Trophoblast cell (in vitro differentiated cells and primary cell): ENCODE measurements around the gene MYL6B.
A peak's percentile ranks its signal among the peaks of the same experiment; 100 is the strongest.

Experiments
- DNase-seq, 2 donors: peaks; one replicate each; pipeline ENCODE4 v3.0.0-alpha.2; 2016
- H2AFZ ChIP-seq: 2 replicates; pipeline ENCODE4 v1.6.1; 2013; ENCODE audit warnings: low read length, moderate library complexity, mild to moderate bottlenecking; ENCODE audit not compliant: insufficient read depth, poor library complexity
- H2AK5ac ChIP-seq: 2 replicates; pipeline ENCODE4 v1.6.1; 2013; ENCODE audit warnings: mild to moderate bottlenecking, low read length
- H2BK120ac ChIP-seq: 2 replicates; pipeline ENCODE4 v1.6.1; 2013; ENCODE audit warnings: low read length, mild to moderate bottlenecking, moderate library complexity; ENCODE audit not compliant: insufficient read depth, poor library complexity
- H2BK12ac ChIP-seq: 2 replicates; pipeline ENCODE4 v1.6.1; 2013; ENCODE audit warnings: mild to moderate bottlenecking, low read length, moderate library complexity
- H2BK5ac ChIP-seq: 2 replicates; pipeline ENCODE4 v1.6.1; 2013; ENCODE audit warnings: low read length, low read depth, moderate library complexity, mild to moderate bottlenecking; ENCODE audit not compliant: poor library complexity
- H3K14ac ChIP-seq: 2 replicates; pipeline ENCODE4 v1.6.1; 2013; ENCODE audit warnings: mild to moderate bottlenecking, low read length
- H3K18ac ChIP-seq: 2 replicates; pipeline ENCODE4 v1.6.1; 2013; ENCODE audit warnings: mild to moderate bottlenecking, low read length
- H3K23ac ChIP-seq: 2 replicates; pipeline ENCODE4 v1.6.1; 2013; ENCODE audit warnings: low read length
- H3K27ac ChIP-seq: 2 replicates; pipeline ENCODE4 v1.5.1; 2013; ENCODE audit warnings: low read depth, mild to moderate bottlenecking, inconsistent platforms, low read length, moderate library complexity
- H3K27me3 ChIP-seq: 2 replicates; pipeline ENCODE4 v1.6.1; 2013; ENCODE audit warnings: inconsistent platforms, mild to moderate bottlenecking, low read length, moderate library complexity; ENCODE audit not compliant: insufficient read depth
- H3K36me3 ChIP-seq, 2 experiments: 1 replicate in 1 of 2; 2 replicates in 1 of 2; pipeline ENCODE4 v1.6.1; 2013; ENCODE audit warnings: low read length in 2 of 2, mild to moderate bottlenecking in 2 of 2, moderate library complexity in 1 of 2; ENCODE audit not compliant: insufficient read depth in 2 of 2, control insufficient read depth in 1 of 2
- H3K4ac ChIP-seq: 2 replicates; pipeline ENCODE4 v1.6.1; 2013; ENCODE audit warnings: low read depth, mild to moderate bottlenecking, low read length, moderate library complexity
- H3K4me1 ChIP-seq, 2 experiments: 1 replicate in 1 of 2; 2 replicates in 1 of 2; pipeline ENCODE4 v1.6.1; 2013; ENCODE audit warnings: low read length in 2 of 2, mild to moderate bottlenecking in 2 of 2, moderate library complexity in 1 of 2; ENCODE audit not compliant: insufficient read depth in 2 of 2, control insufficient read depth in 1 of 2
- H3K4me2 ChIP-seq: 2 replicates; pipeline ENCODE4 v1.6.1; 2013; ENCODE audit warnings: inconsistent platforms, mild to moderate bottlenecking, low read length, moderate library complexity
- H3K4me3 ChIP-seq: 2 replicates; pipeline ENCODE4 v1.5.1; 2013; ENCODE audit warnings: mild to moderate bottlenecking, low read depth, low read length, inconsistent platforms
- H3K79me1 ChIP-seq: one replicate; pipeline ENCODE4 v1.6.1; 2013; ENCODE audit warnings: low read length
- H3K79me2 ChIP-seq: 2 replicates; pipeline ENCODE4 v1.6.1; 2013; ENCODE audit warnings: low read length, mild to moderate bottlenecking; ENCODE audit not compliant: control insufficient read depth, insufficient read depth, poor library complexity
- H3K9ac ChIP-seq: 2 replicates; pipeline ENCODE4 v1.6.1; 2013; ENCODE audit warnings: mild to moderate bottlenecking, low read length
- H3K9me3 ChIP-seq: 2 replicates; pipeline ENCODE4 v1.6.1; 2013; ENCODE audit warnings: low read depth, mild to moderate bottlenecking, control low read depth, inconsistent platforms, low read length; ENCODE audit not compliant: insufficient read depth
- H4K12ac ChIP-seq: 2 replicates; pipeline ENCODE4 v1.6.1; 2013; ENCODE audit warnings: low read depth, mild to moderate bottlenecking, low read length, moderate library complexity
- H4K8ac ChIP-seq: 2 replicates; pipeline ENCODE4 v1.6.1; 2013; ENCODE audit warnings: low read depth, mild to moderate bottlenecking, low read length, moderate library complexity
- H4K91ac ChIP-seq: one replicate; pipeline ENCODE4 v1.6.1; 2013; ENCODE audit warnings: low read depth, mild to moderate bottlenecking, low read length, moderate library complexity
- WGBS: extraction: QIAGEN DNeasy Blood & Tissue Kit; methylation state at CpG from one replicate; pipeline ENCODE4 v1.1.7; 2013; ENCODE audit warnings: missing lambda C conversion rate; ENCODE audit not compliant: insufficient read length, insufficient coverage; ENCODE audit errors: extremely low coverage; 5-methylcytosine and 5-hydroxymethylcytosine counted together

The MYL6B gene

GRCh38 chr12:56158029-56158925 lies 5.9 kb downstream of the MYL6B start, which contains the start of gene MYL6:
Gene MYL6 (plus strand): TSS chr12:56158359. CDS start chr12:56158402, 43 bp downstream.
- Histone ChIP-seq H3K79me1 (peaks cover 15% of the 10 kb centered on the region), H2AFZ (peak within 1 kb of the TSS; percentile 32), H3K27ac (peak within 1 kb of the TSS; percentile 72), H4K12ac (peak within 1 kb of the TSS; percentile 95), H2AK5ac (peak within 1 kb of the TSS; percentile 100), H3K36me3 (peaks cover 40 to 53% of the 10 kb centered on the region in 2 experiments), H3K14ac (peak within 1 kb of the TSS; percentile 99), H2BK12ac (no peak within 1 kb of the TSS), H3K23ac (no peak within 1 kb of the TSS), H4K8ac (peak within 1 kb of the TSS; percentile 95), H3K9me3 (peaks cover 4% of the 10 kb centered on the region), H3K4me2 (peak within 1 kb of the TSS; percentile 83), H2BK5ac (peak within 1 kb of the TSS; percentile 97), H3K79me2 (peaks cover 19% of the 10 kb centered on the region), H3K18ac (peak within 1 kb of the TSS; percentile 98), H3K27me3 (no peaks in the 10 kb centered on the region), H4K91ac (peak within 1 kb of the TSS; percentile 98), H3K4me3 (peak within 1 kb of the TSS; percentile 96), H3K9ac (peak within 1 kb of the TSS; percentile 100), H3K4ac (peak within 1 kb of the TSS; percentile 100), H2BK120ac (peak within 1 kb of the TSS; percentile 92), H3K4me1 (peaks cover 25 to 27% of the 10 kb centered on the region in 2 experiments)
- no CpG with 5 or more reads among the region's 30 CpGs for WGBS
- peak; percentile 97 to 99 for DNase-seq

GRCh38 chr12:56158926-56159461 lies 6.6 kb downstream of the MYL6B start:
- peak overlapping the region; percentile 97 for H2BK5ac ChIP-seq
- no peak overlapping the region for H3K18ac ChIP-seq
- H3K79me1 ChIP-seq = peaks cover 15% of the 10 kb centered on the region
- peak overlapping the region; percentile 21 for H4K91ac ChIP-seq
- peak overlapping the region; percentile 83 for H3K4me2 ChIP-seq
- peak; percentile 57 to 63 for DNase-seq
- H3K27ac ChIP-seq = peak overlapping the region; percentile 72
- peak overlapping the region; percentile 100 for H3K4ac ChIP-seq
- peaks cover 46 to 60% of the 10 kb centered on the region in 2 experiments for H3K36me3 ChIP-seq
- no peaks in the 10 kb centered on the region for H3K27me3 ChIP-seq
- peak overlapping the region; percentile 100 for H3K9ac ChIP-seq
- H4K8ac ChIP-seq = peak overlapping the region; percentile 95
- H2AK5ac ChIP-seq = peak overlapping the region; percentile 60
- H2BK12ac ChIP-seq = no peak overlapping the region
- no CpG with 5 or more reads among the region's 6 CpGs for WGBS
- H3K79me2 ChIP-seq = peaks cover 19% of the 10 kb centered on the region
- peak overlapping the region; percentile 58 for H4K12ac ChIP-seq
- no peak overlapping the region for H3K23ac ChIP-seq
- peak overlapping the region; percentile 96 for H3K4me3 ChIP-seq
- H3K4me1 ChIP-seq = peaks cover 24 to 25% of the 10 kb centered on the region in 2 experiments
- H3K14ac ChIP-seq = peak overlapping the region; percentile 99
- peaks cover 4% of the 10 kb centered on the region for H3K9me3 ChIP-seq
- H2BK120ac ChIP-seq = peak overlapping the region; percentile 92
- H2AFZ ChIP-seq = no peak overlapping the region

- Histone ChIP-seq H3K23ac (no peak overlapping the region), H2BK5ac (no peak overlapping the region), H2AFZ (no peak overlapping the region), H2BK12ac (no peak overlapping the region), H3K4me2 (peak overlapping the region; percentile 83), H4K91ac (peak overlapping the region; percentile 22), H3K14ac (peak overlapping the region; percentile 15), H3K9ac (peak overlapping the region; percentile 79), H3K79me1 (peaks cover 15% of the 10 kb centered on the region), H3K27me3 (no peaks in the 10 kb centered on the region), H3K36me3 (peaks cover 52 to 61% of the 10 kb centered on the region in 2 experiments), H3K18ac (no peak overlapping the region), H2BK120ac (no peak overlapping the region), H4K12ac (peak overlapping the region; percentile 41), H2AK5ac (peak overlapping the region; percentile 15), H3K9me3 (peaks cover 4% of the 10 kb centered on the region), H4K8ac (no peak overlapping the region), H3K27ac (peak overlapping the region; percentile 72), H3K79me2 (peaks cover 19% of the 10 kb centered on the region), H3K4me3 (peak overlapping the region; percentile 96), H3K4ac (peak overlapping the region; percentile 100), H3K4me1 (peaks cover 23 to 24% of the 10 kb centered on the region in 2 experiments)
- no peak for DNase-seq
- no CpG with 5 or more reads among the region's 8 CpGs for WGBS
These were observed 7.2 kb downstream of the MYL6B start for GRCh38 chr12:56159482-56160192.

- no CpG with 5 or more reads among the region's 7 CpGs for WGBS
- H2BK5ac ChIP-seq = no peak overlapping the region
These were observed 7.9 kb downstream of the MYL6B start for GRCh38 chr12:56160193-56160763.

More at GRCh38 chr12:56160193-56160763, 7.9 kb downstream of the MYL6B start:
- Histone ChIP-seq H4K8ac (no peak overlapping the region), H3K23ac (no peak overlapping the region), H3K4me1 (peaks cover 23 to 24% of the 10 kb centered on the region in 2 experiments), H3K14ac (no peak overlapping the region), H2BK12ac (no peak overlapping the region), H3K9me3 (peaks cover 4% of the 10 kb centered on the region), H4K12ac (no peak overlapping the region), H3K36me3 (peaks cover 52 to 61% of the 10 kb centered on the region in 2 experiments), H3K9ac (peak overlapping the region; percentile 79), H4K91ac (no peak overlapping the region), H3K79me1 (peaks cover 15% of the 10 kb centered on the region), H2AFZ (no peak overlapping the region), H3K4me3 (peak overlapping the region; percentile 50), H3K18ac (no peak overlapping the region), H2AK5ac (no peak overlapping the region), H3K4ac (peak overlapping the region; percentile 9), H3K27me3 (no peaks in the 10 kb centered on the region), H3K27ac (peak overlapping the region; percentile 18), H3K79me2 (peaks cover 19% of the 10 kb centered on the region), H2BK120ac (no peak overlapping the region), H3K4me2 (peak overlapping the region; percentile 83)
- peak; percentile 40 to 62 for DNase-seq
